ENCODE measurements around the gene RNGTT.

GRCh38 chr6:88785478-88785877, 177.9 kb downstream of the RNGTT start:
- TF ChIP-seq CTCF (optimal IDR thresholded peaks at IDR 0.05 in 1 of 3, IDR thresholded peaks at IDR 0.05 in 1 of 3, conservative IDR thresholded peaks at IDR 0.05 in 1 of 3; ENCODE audit: extremely low read depth in 1 of 3, insufficient read depth in 2 of 3, low read length in 3 of 3) (no peak), EZH2 (IDR thresholded peaks at IDR 0.05; ENCODE audit: low read length) (no peak)
